ENCODE results near the gene TMEM209. TPM values are rescaled to one million over a fixed set of nuclear protein-coding genes. Genes with fewer than 3 reads are reported as not detected.

The TMEM209 gene
- total RNA-seq, 4 donors from 2014 or later, result 8.7 to 15.0 (median 12.6) TPM

DNA sequence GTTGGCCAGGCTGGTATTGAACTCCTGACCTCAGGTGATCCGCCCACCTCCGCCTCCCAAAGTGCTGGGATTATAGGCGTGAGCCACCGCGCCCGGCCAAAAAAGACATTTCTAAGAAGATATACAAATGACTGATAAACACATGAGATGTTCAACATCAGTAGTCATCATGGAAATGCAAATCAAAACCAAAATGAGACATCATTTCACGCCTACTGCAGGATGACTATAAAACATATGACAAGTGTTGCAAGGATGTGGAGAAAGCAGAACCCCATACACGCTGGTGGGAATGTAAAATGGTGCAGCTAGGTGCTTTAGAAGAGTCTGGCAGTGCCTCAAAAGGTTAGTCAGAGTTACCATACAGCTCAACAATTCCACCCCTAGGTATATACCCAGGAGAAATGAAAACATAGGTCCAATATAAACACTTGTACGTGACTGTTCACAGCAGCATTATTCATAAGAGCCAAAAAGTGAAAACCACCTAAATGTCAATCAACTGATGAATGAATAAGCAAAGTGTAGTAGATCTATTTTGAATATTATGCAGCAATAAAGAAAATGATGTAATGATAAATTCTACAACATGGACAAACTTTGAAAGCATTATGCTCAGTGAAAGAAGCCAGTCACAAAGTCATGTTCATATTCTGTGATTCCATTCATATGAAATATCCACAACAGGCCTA, 24.5 kb downstream of the TMEM209 start:
- peaks cover 59% of the 10 kb centered on the region for H3K36me3 ChIP-seq
- no peaks in the 10 kb centered on the region for H3K4me1 ChIP-seq
- no peak overlapping the region for H3K4me3 ChIP-seq
- H3K9me3 ChIP-seq, result no peaks in the 10 kb centered on the region
- WGBS, result 86% methylated on average over 9 of the region's 9 CpGs
- TF ChIP-seq, protein P1, sequence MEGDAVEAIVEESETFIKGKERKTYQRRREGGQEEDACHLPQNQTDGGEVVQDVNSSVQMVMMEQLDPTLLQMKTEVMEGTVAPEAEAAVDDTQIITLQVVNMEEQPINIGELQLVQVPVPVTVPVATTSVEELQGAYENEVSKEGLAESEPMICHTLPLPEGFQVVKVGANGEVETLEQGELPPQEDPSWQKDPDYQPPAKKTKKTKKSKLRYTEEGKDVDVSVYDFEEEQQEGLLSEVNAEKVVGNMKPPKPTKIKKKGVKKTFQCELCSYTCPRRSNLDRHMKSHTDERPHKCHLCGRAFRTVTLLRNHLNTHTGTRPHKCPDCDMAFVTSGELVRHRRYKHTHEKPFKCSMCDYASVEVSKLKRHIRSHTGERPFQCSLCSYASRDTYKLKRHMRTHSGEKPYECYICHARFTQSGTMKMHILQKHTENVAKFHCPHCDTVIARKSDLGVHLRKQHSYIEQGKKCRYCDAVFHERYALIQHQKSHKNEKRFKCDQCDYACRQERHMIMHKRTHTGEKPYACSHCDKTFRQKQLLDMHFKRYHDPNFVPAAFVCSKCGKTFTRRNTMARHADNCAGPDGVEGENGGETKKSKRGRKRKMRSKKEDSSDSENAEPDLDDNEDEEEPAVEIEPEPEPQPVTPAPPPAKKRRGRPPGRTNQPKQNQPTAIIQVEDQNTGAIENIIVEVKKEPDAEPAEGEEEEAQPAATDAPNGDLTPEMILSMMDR (IDR thresholded peaks at IDR 0.05), result no peak
- TF ChIP-seq POLR2A (IDR thresholded peaks at IDR 0.05) (no peak), POLR2AphosphoS5 (IDR thresholded peaks at IDR 0.05) (no peak), EP300 (IDR thresholded peaks at IDR 0.05) (no peak)
- H3K27me3 ChIP-seq, result no peaks in the 10 kb centered on the region
- no peak for DNase-seq (ENCODE audit: low spot score in 2 of 2)
- H3K27ac ChIP-seq, result no peak overlapping the region

DNA sequence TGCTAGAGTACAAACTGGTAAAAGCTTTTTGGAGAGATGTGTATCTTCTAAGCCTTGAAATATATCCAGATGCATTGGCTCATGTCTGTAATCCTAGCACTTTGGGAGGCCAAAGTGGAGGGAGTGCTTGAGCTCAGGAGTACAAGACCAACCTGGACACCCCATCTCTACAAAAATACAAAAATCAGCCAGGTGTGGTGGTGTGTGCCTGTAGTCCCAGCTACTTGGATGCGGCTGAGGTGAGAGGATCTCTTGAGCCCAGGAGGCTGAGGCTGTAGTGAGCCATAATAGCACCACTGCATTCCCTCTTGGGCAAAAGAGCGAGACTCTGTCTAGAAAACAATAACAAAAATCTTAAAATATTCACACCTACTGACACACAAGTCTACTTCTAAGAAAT, 25.6 kb downstream of the TMEM209 start:
- DNase-seq (ENCODE audit: low spot score in 2 of 2), result no peak
- 100% methylated on average over 2 of the region's 2 CpGs for WGBS
- H3K4me1 ChIP-seq, result no peaks in the 10 kb centered on the region
- no peak for TF ChIP-seq POLR2AphosphoS5 (IDR thresholded peaks at IDR 0.05)
- TF ChIP-seq, protein P1 (IDR thresholded peaks at IDR 0.05), result no peak
- peaks cover 62% of the 10 kb centered on the region for H3K36me3 ChIP-seq
- H3K9me3 ChIP-seq, result no peaks in the 10 kb centered on the region
- no peak overlapping the region for H3K27ac ChIP-seq
- H3K4me3 ChIP-seq, result no peak overlapping the region
- H3K27me3 ChIP-seq, result no peaks in the 10 kb centered on the region

DNA sequence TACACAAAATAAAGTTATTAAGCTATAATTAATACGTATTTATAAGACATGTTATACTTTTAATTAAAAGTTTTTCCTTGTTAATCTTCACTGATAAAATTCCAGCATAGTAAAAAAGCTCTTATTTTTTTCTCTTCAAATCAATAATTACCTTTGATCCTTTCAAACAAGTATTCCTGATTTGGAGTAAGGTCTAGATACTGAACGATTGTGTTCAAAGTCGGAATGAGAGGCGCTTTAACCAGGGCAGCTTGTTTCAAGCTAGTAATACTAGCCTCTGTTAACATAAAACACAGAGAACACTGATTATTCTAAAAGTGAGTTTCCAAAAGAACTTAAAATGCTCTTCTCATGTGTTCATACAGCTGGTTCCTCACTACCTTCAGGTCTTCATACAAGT, 27.0 kb downstream of the TMEM209 start:
- Histone ChIP-seq H3K36me3 (peaks cover 67% of the 10 kb centered on the region), H3K27me3 (no peaks in the 10 kb centered on the region), H3K4me3 (no peak overlapping the region), H3K27ac (no peak overlapping the region), H3K4me1 (no peaks in the 10 kb centered on the region), H3K9me3 (no peaks in the 10 kb centered on the region)
- TF ChIP-seq, protein P1 (IDR thresholded peaks at IDR 0.05), result no peak
- TF ChIP-seq POLR2AphosphoS5 (IDR thresholded peaks at IDR 0.05), result no peak
- TF ChIP-seq EP300 (IDR thresholded peaks at IDR 0.05), result no peak
- no peak for TF ChIP-seq POLR2A (IDR thresholded peaks at IDR 0.05)
- 92% methylated on average over 4 of the region's 4 CpGs for WGBS
- no peak for DNase-seq (ENCODE audit: low spot score in 2 of 2)

DNA sequence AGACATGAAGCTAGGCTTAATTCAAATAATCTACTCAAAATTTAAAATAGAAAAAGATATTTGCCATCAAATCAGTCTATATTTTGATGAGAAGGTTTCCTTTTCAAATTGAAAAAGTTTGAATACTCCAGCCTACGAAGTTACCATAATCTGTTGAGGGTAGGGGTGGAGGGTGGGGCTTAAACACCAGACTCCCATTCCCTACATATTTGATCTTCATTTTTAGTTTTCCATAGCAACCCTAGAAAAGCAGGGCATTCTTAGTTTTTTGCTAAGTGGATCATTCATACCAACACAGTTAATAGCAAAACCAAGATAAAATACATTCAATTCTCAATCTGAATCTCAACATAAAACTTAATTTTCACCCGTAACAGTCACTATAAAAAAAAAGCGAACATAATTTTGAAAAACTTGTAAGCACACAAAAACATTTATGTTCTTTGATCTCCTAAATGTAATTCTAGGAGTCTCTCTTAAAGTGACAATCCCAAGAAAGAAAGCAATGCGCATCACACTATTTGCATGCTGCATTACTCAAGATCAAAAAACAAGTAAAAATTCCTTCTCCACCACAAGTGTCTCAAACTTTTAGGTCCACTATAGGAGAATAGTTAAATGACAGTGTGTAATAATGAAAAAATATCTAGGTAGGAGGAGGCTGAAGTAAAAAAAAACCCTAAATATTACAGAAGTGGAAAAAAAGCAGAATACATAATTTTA, 30.8 kb downstream of the TMEM209 start:
- 93% methylated on average over 4 of the region's 4 CpGs for WGBS
- DNase-seq (ENCODE audit: low spot score in 2 of 2), result no peak
- peaks cover 66% of the 10 kb centered on the region for H3K36me3 ChIP-seq

DNA sequence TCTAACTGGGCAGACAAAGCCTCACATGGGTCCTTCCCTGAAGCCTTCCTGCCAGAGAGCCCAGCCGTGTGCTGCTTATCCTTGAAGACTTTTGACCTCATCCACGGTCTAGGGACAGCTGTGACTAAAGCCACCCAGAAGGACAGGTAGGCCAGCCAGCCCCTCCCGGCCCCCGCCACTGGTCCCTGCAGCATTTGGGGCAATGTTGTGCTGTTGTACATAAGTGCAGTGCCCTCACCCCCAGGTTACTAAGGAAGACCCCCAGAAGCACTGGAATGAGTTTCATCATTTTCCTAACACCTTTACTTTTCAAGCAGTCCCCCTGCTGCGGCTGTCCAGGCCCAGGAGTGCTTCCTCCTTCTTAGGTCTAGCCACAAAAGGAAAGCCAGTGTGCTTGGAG, 43.0 kb downstream of the TMEM209 start:
- Histone ChIP-seq H3K9me3 (no peaks in the 10 kb centered on the region), H3K4me3 (no peak overlapping the region), H3K4me1 (no peaks in the 10 kb centered on the region), H3K27ac (no peak overlapping the region), H3K36me3 (peaks cover 61% of the 10 kb centered on the region), H3K27me3 (no peaks in the 10 kb centered on the region)
- DNase-seq (ENCODE audit: low spot score in 2 of 2), result no peak
- WGBS, result 83% methylated on average over 5 of the region's 5 CpGs
- TF ChIP-seq EP300 (IDR thresholded peaks at IDR 0.05) (no peak), POLR2AphosphoS5 (IDR thresholded peaks at IDR 0.05) (no peak), POLR2A (IDR thresholded peaks at IDR 0.05) (no peak)
- TF ChIP-seq, protein P1 (IDR thresholded peaks at IDR 0.05), result no peak

More for the DNA sequence above, 30.8 kb downstream of the TMEM209 start:
- Histone ChIP-seq H3K27ac (no peak overlapping the region), H3K9me3 (no peaks in the 10 kb centered on the region), H3K4me1 (no peaks in the 10 kb centered on the region), H3K27me3 (no peaks in the 10 kb centered on the region), H3K4me3 (no peak overlapping the region)
- TF ChIP-seq, protein P1 (IDR thresholded peaks at IDR 0.05), result no peak
- TF ChIP-seq POLR2A (IDR thresholded peaks at IDR 0.05), result no peak
